ENCODE measurements around the gene HCAR2.
"Not testable (repeated sequence)": the region's sequence is repeated elsewhere in the genome, so short reads cannot be mapped to it uniquely, and the experiment has no call there.

Gene HCAR2

DNA sequence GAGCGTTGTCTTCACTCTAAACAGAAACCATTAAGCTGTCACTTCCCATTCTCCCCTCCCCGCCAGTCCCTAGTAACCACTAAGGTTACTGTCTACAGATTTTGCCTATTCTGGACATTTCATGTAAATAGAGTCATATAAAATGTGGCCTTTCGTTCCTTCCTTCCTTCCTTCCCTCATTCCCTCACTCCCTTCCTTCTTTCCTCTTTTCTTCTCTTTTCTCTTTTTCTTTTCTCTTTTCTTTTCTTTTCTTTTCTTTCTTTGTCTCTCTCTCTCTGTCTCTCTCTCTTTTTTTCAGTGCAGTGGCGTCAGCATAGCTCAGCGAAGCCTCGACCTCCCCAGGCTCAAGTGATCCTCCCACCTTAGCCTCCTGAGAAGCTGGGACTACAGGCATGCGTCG, 37.8 kb downstream of the HCAR2 start:
- no peak overlapping the region for H3K4me3 Mint-ChIP-seq
- no peaks in the 10 kb centered on the region for H3K36me3 Mint-ChIP-seq
- no peaks in the 10 kb centered on the region for H3K4me1 Mint-ChIP-seq

DNA sequence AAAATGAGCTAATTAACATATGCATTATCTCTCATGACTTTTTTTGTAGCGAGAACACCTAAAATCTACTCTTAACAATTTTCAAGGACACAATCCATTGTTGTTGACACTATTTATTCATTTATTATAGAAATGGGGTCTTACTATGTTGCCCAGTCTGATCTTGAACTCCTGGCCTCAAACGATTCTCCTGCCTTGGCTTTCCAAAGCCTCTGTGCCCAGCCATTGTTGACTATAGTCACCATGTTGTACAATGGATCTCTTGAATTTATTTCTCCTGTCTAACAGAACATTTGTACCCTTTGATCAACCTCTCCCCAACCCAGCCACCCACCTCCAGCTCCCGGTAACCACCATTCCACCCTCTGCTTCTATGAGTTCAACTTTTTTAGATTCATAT, 41.2 kb downstream of the HCAR2 start:
- H3K4me3 Mint-ChIP-seq = no peak overlapping the region
- no peak for DNase-seq
- H3K27me3 Mint-ChIP-seq = no peaks in the 10 kb centered on the region
- no peaks in the 10 kb centered on the region for H3K4me1 Mint-ChIP-seq
- H3K36me3 Mint-ChIP-seq = no peaks in the 10 kb centered on the region
- no peaks in the 10 kb centered on the region for H3K9me3 Mint-ChIP-seq
- no peak overlapping the region for H3K27ac Mint-ChIP-seq
- CTCF ChIA-PET = no interaction called here

More for the DNA sequence above, 37.8 kb downstream of the HCAR2 start:
- Mint-ChIP-seq H3K27me3 (no peaks in the 10 kb centered on the region), H3K27ac (no peak overlapping the region), H3K9me3 (no peaks in the 10 kb centered on the region)
- no peak for DNase-seq
- CTCF ChIA-PET = no interaction called here

- no peak overlapping the region for H3K27ac Mint-ChIP-seq
- H3K9me3 Mint-ChIP-seq = no peaks in the 10 kb centered on the region
- no peaks in the 10 kb centered on the region for H3K4me1 Mint-ChIP-seq
- no peaks in the 10 kb centered on the region for H3K27me3 Mint-ChIP-seq
- CTCF ChIA-PET = no interaction called here
- no peak overlapping the region for H3K4me3 Mint-ChIP-seq
- no peaks in the 10 kb centered on the region for H3K36me3 Mint-ChIP-seq
- DNase-seq = no peak
Observed at GRCh38 chr12:122661246-122661645, 41.9 kb downstream of the HCAR2 start.

GRCh38 chr12:122659579-122659978, 43.6 kb downstream of the HCAR2 start:
- DNase-seq = no peak
- H3K27ac Mint-ChIP-seq = no peak overlapping the region

GRCh38 chr12:122656298-122656697, 46.9 kb downstream of the HCAR2 start:
- Mint-ChIP-seq H3K27me3 (no peaks in the 10 kb centered on the region), H3K27ac (no peak overlapping the region), H3K36me3 (no peaks in the 10 kb centered on the region), H3K4me3 (no peak overlapping the region), H3K4me1 (no peaks in the 10 kb centered on the region), H3K9me3 (no peaks in the 10 kb centered on the region)
- CTCF ChIA-PET = no interaction called here
- no peak for DNase-seq

More at GRCh38 chr12:122659579-122659978, 43.6 kb downstream of the HCAR2 start:
- Mint-ChIP-seq H3K9me3 (no peaks in the 10 kb centered on the region), H3K4me1 (no peaks in the 10 kb centered on the region), H3K27me3 (no peaks in the 10 kb centered on the region), H3K4me3 (no peak overlapping the region), H3K36me3 (no peaks in the 10 kb centered on the region)
- CTCF ChIA-PET = interaction anchor here (0.6 kb wide), 1 partner anchor 505 kb away, joined by 4 read pairs; no protein-coding TSS in a partner anchor

DNA sequence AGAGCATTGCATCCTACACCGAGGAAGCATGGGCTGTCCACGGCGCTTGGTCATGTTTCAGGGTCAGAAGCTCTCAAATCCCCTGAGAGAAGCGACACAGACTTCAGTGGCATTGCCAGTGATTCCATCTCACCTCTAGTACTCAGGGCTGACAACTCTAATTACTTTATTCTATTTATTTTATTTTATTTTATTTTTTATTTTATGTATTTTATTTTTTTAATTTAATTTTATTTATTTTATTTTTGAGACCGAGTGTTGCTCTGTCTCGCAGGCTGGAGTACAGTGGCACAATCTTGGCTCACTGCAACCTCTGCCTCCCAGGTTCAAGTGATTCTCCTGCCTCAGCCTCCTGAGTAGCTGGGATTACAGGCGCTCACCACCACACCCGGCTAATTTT, 49.9 kb downstream of the HCAR2 start:
- H3K27ac Mint-ChIP-seq, H3K27me3 Mint-ChIP-seq, DNase-seq, H3K9me3 Mint-ChIP-seq, H3K4me3 Mint-ChIP-seq, H3K36me3 Mint-ChIP-seq, CTCF ChIA-PET, H3K4me1 Mint-ChIP-seq: not testable (repeated sequence)

- Mint-ChIP-seq H3K4me1 (peaks cover 8% of the 10 kb centered on the region), H3K36me3 (no peaks in the 10 kb centered on the region), H3K27ac (no peak overlapping the region), H3K27me3 (no peaks in the 10 kb centered on the region), H3K9me3 (no peaks in the 10 kb centered on the region), H3K4me3 (no peak overlapping the region)
- DNase-seq = no peak
- CTCF ChIA-PET = interaction anchor here (0.7 kb wide), 1 partner anchor 11 kb away, joined by 3 read pairs; no protein-coding TSS in a partner anchor
Observed at GRCh38 chr12:122651520-122652224, 51.5 kb downstream of the HCAR2 start.

All from activated naive CD4-positive, alpha-beta T cell treated with anti-CD3 and anti-CD28 coated beads, Interleukin-2, amount 10 ng/mL, durations not matched to agents 7 days and 5 days (primary cell).